NCI-H774 (cell line): Measurements from ENCODE around the gene GLIPR1L1.
A peak's percentile ranks its signal among the peaks of the same experiment; 100 is the strongest.
"Not testable (repeated sequence)": the region's sequence is repeated elsewhere in the genome, so short reads cannot be mapped to it uniquely, and the experiment has no call there.

ENCODE experiments used
- DNase-seq: peaks from one replicate; lab custom pipeline; 2025; lab: John Stamatoyannopoulos, UW

GLIPR1L1 gene, protein sequence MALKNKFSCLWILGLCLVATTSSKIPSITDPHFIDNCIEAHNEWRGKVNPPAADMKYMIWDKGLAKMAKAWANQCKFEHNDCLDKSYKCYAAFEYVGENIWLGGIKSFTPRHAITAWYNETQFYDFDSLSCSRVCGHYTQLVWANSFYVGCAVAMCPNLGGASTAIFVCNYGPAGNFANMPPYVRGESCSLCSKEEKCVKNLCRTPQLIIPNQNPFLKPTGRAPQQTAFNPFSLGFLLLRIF

DNA sequence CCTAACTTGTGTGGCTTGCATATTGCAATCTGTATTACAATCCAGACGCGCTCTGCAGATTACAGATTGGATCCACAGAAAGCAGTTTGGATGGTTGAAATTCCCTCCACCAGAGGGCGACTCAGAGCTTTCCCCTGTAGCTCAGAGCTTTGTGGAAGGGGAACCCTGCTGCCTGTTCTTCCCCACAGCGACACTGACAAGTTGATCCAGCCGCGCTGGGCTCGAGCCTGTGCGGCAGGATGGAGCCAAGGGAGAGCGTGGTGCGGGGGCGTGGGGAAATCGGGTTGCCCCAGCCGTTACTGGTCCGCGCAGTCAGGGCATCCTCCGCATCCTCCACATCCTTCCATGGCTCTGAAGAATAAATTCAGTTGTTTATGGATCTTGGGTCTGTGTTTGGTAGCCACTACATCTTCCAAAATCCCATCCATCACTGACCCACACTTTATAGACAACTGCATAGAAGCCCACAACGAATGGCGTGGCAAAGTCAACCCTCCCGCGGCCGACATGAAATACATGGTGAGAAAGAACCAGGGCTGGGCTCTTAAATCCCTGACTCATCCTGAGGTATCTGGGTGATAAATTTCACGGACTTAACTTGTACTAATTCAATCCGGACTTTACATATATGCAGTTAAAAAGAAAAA lies at the start of gene GLIPR1L1:
TSS of gene GLIPR1L1 (plus strand) at position 287 of the 647 bp plus-strand sequence. CDS start at position 346, 59 bp downstream.
- DNase-seq, result peak; percentile 85

DNA sequence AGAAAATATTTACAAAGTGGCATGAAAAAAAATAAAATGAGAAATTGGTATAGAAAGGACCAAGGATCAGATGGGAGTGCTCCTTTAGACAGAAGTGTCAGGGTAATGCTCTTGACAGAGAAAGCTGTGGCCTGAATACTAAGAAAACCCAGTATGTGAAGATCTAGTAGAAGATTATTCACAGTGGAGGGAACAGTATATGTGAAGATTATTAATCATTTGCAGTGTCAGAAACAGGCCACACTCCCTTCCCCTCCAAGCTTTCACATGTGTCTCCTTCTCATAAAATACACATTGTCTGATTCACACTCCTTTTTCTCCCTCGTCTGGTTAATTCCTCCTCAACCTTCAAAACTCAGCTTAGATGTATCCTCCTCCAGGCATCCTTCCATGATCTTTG lies 45.6 kb upstream of the GLIPR1L1 start:
- no peak for DNase-seq

DNA sequence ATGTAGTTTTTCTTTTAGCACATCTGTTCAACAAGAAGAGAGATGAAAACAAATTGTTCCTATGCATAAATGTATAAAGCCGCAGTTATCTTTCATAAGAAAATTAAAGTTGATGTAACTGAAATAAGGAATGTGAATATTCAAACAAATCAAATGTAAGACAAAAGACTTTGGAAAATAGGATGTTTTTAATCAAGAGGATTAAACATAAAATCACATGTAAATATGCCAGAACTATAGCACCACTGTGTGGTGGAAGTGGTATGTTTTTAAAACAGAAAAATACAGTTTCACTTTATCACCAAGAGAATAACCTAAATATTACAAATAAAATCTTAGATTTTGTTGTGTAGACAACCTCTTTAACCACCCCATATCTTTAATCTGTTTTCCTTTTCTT lies 44.7 kb upstream of the GLIPR1L1 start:
- DNase-seq, result no peak

DNA sequence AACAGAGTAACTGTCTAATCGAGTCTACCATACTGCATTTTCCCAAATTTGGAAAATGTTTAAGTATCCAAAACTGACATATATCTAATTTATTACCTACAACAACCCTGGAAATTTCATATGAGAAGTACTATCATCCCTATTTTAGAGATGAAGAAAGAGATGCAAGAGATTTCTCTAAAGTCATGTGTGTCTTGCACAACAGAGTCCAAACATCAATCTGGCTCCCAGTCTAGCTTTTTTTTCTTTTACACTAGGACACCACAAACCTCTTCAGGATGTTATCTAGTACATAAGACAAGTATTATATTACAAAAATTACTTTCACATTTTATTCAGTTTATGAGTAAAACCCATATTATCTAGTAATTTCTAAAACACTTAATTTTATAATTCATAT lies 43.5 kb upstream of the GLIPR1L1 start:
- no peak for DNase-seq

DNA sequence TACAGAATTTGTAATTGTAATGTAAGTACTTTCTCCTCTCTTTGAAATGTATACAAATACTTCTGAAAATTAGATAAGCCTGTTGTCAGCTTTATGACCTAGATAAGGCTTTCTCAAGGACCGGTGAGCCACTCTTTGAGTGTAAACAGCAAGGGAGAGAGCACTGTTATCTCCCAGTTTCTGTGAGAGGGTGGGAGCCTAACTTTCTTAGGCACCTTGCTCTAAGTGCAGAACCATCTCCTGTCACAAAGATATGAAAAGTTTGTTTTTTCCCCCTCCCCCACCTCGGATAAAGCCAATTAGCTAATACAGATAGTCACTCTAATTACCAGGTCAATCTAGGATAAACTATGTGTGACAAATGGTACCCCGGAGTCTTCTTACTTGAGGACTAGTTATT lies 40.1 kb upstream of the GLIPR1L1 start:
- DNase-seq, result no peak

DNA sequence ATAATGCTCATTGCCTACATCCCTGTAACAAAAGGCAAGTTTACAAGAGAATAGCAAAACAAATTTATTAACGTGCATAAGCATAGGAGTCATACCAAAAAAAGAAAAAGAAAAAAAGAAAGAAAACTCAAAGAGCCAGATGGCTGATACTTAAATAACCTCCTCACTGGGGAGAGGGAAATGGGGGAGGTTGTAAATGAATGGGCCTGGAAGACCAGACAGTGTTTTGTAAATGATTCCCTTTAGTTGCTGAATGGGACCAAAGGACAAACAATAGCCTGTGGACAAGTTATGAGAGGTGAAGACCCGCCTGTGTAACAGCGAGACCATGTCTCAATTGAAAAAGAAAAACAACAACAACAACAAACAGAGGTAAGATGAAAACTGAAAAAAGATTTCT lies 39.7 kb upstream of the GLIPR1L1 start:
- DNase-seq, result no peak

DNA sequence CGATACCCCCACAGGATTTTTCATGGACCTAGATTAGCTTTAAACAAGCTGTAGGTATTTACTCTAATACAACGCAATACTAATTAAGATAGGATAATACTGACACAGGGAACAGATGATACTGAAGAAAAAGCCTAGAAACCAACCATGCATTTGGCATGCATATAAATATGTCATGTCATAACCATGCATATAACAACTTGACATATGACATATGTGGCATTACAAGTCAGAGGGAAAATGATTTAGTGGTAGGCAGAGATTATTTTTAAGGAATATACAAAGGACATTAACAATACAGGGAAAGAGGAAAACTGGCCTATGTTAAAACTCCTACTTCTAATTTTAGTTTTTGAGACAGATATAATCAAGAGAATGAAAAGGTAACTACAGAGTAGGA lies 32.2 kb upstream of the GLIPR1L1 start:
- no peak for DNase-seq

DNA sequence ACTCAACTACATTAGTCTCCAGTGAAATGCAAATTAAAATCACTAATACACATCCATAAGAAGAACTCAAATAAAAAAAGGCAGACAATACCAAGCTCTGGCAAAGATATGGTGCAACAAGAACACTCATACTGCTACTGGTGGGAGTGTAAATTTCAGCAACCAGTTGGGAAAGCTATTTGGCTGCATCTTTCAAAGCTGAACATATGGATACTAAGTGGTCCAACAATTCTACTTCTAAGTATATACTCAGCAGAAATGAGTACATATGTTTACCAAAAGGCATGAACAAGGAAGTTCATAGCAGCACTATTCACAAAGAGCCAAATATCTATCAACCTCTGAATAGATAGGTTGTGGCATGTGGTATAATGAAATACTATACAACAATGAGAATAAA lies 31.7 kb upstream of the GLIPR1L1 start:
- DNase-seq, result no peak

DNA sequence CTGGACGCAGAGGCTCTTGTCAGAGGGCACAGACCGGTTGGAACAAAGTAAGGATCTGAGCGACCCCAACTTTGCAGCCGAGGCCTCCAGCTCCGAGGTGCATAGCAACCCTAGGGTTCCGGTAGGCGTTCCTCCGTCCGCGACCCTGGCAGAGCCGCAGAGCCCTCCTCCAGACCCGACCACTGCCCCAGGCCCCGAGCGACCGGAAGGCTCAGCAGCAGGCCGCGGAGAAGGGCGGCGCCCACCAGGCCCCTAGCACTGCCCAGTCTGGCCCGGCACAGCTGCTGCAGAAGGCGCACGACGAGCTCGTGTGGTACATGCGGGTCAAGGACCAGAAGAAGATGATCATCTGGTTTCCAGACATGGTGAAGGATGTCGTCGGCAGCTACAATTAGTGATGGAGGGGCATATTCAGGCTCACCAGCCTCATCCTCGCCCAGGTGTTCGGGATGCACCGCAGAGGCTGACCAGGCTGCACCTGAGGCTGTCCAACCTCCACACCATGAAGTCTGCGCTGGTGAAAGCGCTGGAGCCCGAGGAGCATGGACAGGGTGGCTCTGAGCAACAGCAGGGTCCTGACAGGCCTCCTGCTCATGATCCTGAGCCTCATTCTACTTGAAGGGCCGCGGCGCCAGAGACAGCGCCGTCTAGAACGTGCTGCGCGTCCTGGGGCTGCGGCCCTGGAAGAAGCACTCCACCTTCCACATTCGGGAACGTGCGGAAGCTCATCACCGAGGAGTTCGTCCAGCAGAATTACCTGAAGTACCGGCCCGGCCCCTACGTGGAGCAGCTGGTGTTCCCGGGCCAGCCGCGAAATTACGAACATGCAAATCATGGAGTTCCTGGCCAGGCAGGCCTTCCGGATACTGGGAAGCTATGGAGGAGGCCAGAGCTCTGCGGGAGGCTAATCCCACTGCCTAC lies 28.8 kb upstream of the GLIPR1L1 start:
- no peak for DNase-seq

DNA sequence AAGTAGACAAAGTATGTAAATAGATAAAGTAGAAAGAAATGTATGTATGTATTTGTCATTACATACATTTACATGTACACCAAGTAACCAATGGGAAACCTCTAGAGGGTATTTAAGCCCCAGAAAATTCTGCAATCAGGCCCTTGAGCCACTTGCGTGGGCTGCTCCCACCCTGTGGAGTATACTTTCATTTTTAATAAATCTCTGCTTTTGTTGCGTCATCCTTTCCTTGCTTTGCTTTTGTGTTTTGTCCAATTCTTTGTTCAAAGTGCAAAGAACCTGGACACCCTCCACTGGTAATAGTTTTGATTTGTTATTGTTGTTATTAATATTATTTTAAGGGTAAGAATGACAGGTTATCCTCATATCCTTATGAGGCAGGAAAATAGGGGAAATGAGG lies 26.2 kb upstream of the GLIPR1L1 start:
- no peak for DNase-seq

DNA sequence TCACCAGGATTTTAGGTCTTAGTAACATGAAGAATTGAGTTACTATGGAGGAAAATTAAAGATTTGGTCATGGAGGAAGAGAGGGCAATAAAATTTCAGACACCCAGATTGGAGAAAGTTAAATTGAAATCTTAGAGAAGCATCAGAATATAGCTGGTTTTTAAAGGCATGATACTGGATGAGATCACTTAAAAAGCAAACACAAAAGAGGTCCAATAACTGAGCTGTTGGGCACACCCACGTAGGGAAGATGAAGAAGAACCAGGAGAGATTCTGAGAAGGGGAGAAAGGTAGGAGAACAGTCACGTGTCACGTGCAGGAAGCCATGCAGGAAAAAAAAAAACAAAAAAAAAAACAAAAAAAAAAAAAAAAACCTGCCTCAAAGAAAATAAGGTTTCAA lies 23.1 kb upstream of the GLIPR1L1 start:
- no peak for DNase-seq

DNA sequence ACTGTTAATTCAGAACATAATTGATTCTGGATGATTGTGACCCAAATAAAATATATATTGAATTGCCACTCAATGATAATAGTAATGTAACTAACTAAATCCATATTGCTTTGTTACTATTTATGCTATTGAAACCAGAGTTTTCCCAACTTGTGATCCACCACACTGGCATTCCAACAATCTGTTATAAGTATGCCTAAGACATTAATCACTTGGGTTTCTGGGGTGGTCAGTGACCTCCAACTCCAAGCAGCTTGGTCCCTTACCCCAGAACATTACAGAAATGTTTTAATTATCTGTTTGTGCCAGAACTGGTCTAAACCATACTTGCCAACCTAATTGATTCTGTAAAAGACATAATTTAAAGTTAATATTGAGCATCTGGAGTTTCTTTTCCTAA lies 19.0 kb upstream of the GLIPR1L1 start:
- DNase-seq, result no peak

DNA sequence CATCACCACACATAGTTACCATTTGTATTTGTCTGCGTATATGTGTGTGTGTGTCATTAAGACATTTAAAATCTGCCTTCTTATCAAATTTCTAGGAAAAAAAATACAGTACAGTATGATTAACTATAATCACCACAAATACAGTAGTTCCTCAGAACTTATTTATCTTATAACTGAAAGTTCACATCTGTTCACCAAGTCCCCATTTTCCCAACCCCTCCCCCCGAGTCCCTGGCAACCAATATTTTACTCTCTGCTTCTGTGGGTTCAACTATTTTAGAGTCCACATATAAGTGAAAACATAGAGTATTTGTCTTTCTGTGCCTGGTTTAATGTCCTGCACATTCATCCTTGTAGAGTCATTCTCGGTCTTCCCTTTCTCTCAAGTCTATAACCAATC lies 16.7 kb upstream of the GLIPR1L1 start:
- no peak for DNase-seq

DNA sequence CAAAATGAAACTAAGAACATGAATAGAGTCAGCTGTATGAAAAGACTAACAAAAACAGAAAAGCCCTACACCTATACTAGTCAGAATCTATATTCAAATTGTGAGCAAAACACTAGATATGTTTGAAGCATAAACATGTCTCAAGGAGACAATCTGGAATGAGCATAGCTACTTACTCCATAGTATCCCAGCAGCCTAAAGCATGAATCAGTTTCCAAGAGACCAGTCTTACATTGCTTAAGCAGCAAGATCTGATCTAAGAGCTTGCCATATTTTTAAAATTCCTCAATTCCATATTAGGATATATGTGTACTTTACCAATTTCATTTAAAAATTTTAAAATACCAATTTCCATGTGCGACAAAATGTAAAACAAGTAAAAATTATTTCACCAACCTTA lies 12.0 kb upstream of the GLIPR1L1 start:
- DNase-seq, result no peak

DNA sequence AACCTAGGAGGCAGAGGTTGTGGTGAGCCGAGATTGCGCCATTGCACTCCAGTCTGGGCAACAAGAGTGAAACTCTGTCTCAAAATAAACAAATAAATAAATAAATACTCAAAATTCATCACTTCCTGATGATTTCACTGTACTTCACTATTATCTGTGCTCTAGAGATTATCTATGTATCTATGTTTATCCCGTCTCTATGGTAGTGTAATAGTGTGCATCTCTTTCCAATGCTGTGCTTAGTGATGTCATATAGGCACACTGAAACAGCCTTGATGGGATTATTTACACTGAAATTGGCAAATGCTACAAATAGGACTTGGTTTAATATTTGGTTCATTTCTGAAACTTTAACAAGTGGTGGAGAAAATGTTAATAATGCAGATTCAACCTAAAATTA lies 10.8 kb upstream of the GLIPR1L1 start:
- DNase-seq, result no peak

DNA sequence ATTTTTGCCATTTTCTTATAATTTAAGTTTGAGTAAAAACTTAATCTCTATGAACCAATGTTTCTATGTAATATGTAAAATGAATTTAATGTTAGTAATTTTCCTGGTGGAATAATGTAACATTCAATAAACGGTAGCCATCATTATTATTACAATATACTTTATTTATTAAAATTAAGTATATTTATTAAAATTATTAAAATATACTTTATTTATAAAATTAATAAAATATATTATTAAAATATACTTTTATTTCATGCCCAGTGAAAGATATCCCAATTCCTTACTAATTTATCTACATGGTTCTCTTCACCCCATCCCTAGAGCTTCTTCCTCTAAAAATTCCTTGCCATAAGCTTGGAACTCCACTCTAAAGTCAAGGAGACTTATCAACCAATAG lies 6.8 kb upstream of the GLIPR1L1 start:
- no peak for DNase-seq

DNA sequence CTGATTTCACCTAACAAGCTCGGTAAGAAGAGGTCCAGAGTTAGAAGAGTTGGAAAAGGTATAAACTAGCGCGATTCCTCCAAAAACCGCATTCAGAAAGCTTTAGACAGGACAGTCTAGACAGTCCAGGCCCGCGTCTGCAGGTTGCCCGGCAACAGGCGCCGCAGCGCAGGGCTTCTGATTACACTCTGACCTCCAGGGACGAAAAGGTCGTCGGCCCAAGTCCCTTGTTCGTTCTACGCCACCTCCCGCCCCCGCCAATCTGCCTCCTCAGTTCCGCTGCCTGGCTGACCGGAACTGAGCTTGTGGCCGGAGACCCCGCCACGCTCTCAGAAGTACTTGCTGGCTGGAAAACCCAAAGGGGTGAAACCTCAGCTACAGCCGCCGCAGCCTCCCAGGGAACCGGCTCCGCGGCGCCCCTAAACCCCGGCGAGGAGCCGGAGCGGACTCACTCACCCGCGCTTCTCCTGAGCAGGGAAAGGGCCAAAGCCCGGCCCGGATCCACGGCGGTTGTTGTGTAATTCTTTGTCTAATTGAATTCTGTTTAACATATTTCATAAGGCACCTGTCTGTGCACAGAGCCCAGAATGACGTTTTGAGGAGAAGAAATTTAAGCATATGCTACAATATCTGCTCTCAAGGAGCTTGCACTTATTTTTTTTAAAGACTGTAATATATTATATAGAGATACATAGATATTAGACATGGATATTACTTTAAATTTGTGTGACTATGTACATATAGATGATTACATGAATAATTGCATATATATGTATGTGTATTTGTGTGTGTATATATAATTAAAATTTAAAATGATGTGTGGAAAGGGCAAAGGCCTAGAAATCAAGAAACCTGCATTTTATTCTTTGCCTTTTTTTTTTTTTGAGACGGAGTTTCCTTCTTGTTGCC lies 4.3 kb upstream of the GLIPR1L1 start, which contains the start of gene CAPS2:
TSS of gene CAPS2 (minus strand) at position 407 of the 909 bp plus-strand sequence. CDS start 3,826 bp downstream, outside the sequence.
- DNase-seq, result peak; percentile 87

DNA sequence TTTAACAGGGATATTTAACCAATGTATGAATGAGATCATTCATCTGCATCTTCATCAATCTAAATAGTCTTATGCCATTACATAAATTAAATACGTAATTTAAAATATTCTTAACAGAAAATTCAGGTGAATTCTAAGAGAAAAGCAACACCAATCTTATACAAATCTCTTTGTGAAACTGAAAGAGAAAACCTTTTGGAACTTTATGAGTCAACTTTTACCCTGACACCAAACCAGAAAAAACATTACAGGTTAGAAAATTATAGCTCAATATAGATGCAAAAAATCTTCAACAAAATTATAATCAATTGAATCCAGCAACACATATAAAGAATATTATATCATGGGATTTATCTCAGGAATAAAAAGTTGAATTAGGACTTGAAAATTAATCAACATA lies 3.4 kb downstream of the GLIPR1L1 start:
- DNase-seq, result no peak

DNA sequence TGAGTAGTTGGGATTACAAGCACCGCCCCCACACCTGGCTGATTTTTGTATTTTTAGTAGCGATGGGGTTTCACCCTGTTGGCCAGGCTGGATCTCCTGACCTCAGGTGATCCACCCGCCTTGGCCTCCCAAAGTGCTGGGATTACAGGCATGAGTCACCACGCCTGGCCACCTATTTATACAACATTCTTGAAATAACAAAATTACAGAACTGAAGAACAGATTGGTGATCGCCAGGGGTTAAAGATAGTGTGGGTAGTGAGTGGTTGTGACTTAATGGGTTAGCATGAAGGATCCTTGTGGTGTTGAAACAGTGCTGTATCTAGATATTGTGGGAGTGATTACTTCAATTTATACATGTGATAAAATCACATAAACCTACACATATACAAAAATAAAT lies 7.4 kb downstream of the GLIPR1L1 start:
- no peak for DNase-seq

DNA sequence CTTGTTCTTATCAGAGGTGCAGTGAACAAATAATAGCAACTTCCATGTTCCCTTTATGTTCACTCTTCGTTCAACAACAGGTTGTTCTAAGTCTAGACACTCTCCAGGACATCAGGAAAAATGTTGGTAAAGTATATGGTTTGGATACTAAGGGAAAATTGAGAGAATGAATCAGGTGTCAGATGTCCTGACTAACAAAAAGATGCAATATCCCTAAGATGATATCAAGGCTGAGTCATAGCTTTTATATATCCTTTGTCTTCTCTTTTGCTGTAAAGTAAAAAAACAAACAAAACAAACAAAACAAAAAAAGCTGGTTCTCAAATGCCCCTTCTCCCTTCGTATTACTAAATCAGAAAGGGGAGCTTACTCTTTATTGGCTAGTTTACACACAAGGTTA lies 11.1 kb downstream of the GLIPR1L1 start:
- no peak for DNase-seq

DNA sequence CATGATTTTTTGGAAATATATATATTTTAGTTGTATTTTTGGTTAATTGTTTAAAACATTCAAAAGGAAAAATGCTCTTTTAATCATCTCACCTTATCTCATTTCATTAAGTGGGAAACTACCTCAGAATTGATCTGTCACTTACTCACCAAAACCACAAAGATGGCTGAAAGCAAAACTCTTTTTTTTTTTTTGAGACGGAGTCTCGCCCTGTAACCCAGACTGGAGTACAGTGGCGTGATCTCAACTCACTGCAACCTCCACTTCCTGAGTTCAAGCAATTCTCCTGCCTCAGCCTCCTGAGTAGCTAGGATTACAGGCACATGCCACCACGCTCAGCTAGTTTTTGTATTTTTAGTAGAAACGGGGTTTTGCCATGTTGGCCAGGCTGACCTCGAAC lies 11.7 kb downstream of the GLIPR1L1 start:
- not testable (repeated sequence) for DNase-seq

DNA sequence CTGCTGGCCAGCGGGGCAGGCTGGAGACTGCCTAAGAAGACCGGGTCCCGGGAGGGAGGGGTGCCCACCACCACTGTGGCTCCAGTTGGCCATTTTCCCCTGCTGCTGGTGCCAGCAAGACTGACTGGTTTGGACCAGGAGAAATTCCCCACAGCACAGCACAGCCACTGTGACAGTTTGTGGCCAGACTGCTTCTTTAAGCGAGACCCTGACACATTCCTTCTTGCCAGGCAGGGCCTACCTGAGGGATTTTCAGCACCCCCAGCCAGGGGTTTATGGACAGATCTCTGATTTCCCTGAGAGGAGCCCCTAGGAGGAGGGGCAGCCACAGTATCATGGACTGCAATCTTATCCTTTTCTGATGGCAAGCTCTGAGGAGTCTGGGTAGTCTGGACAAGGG lies 15.5 kb downstream of the GLIPR1L1 start:
- DNase-seq, result no peak
